Glutamatergic neuron (in vitro differentiated cells): ENCODE measurements around the gene VPS37B. TPM values are rescaled to one million over a fixed set of nuclear protein-coding genes. Genes with fewer than 3 reads are reported as not detected.

Experiments used
- DNase-seq: peaks from one replicate; pipeline ENCODE4 v3.0.0; 2022
- H3K27ac Mint-ChIP-seq: one replicate; pipeline ENCODE4 v1.8.0; 2020; ENCODE audit warnings: mild to moderate bottlenecking, mixed read lengths, inconsistent platforms; ENCODE audit not compliant: unreplicated experiment
- H3K27me3 Mint-ChIP-seq: one replicate; pipeline ENCODE4 v1.8.0; 2020; ENCODE audit warnings: mild to moderate bottlenecking, moderate library complexity, mixed read lengths, inconsistent platforms; ENCODE audit not compliant: unreplicated experiment
- H3K36me3 Mint-ChIP-seq: one replicate; pipeline ENCODE4 v1.8.0; 2020; ENCODE audit warnings: mild to moderate bottlenecking, mixed read lengths, inconsistent platforms; ENCODE audit not compliant: unreplicated experiment
- H3K4me1 Mint-ChIP-seq: one replicate; pipeline ENCODE4 v1.8.0; 2020; ENCODE audit warnings: mild to moderate bottlenecking, low read depth, mixed read lengths, inconsistent platforms; ENCODE audit not compliant: unreplicated experiment
- H3K4me3 Mint-ChIP-seq: one replicate; pipeline ENCODE4 v1.8.0; 2020; ENCODE audit warnings: mild to moderate bottlenecking, mixed read lengths, inconsistent platforms; ENCODE audit not compliant: unreplicated experiment
- H3K9me3 Mint-ChIP-seq: one replicate; pipeline ENCODE4 v1.8.0; 2020; ENCODE audit warnings: mild to moderate bottlenecking, moderate library complexity, mixed read lengths, inconsistent platforms; ENCODE audit not compliant: unreplicated experiment
- CTCF ChIP-seq: fragments of 200-600 bp; sonication (generic); IDR thresholded peaks from one replicate; pipeline ENCODE4 v1.5.0; 2021; ENCODE audit not compliant: partially characterized antibody, unreplicated experiment
- total RNA-seq: library from RNA; stranded (reverse); fragmentation: NEBNext Ultra II Directional; extraction: Animal tissue kit (Norgen Biotek cat#: 25700); gene quantifications from one replicate; pipeline ENCODE4 v1.2.1, GENCODE V29; 2021; ENCODE audit not compliant: unreplicated experiment

The VPS37B gene
- total RNA-seq, 1 donor from 2014 or later = 19.7 TPM

- H3K27ac Mint-ChIP-seq = no peak overlapping the region
Measured at GRCh38 chr12:122874081-122874480, 21.8 kb downstream of the VPS37B start.

GRCh38 chr12:122873540-122873939 lies 22.4 kb downstream of the VPS37B start:
- Mint-ChIP-seq H3K27ac (no peak overlapping the region), H3K4me3 (no peak overlapping the region), H3K9me3 (peaks cover 4% of the 10 kb centered on the region), H3K36me3 (peaks cover 7% of the 10 kb centered on the region), H3K4me1 (peaks cover 33% of the 10 kb centered on the region), H3K27me3 (peaks cover 14% of the 10 kb centered on the region)
- no peak for TF ChIP-seq CTCF
- peak; percentile 17 for DNase-seq

More at GRCh38 chr12:122874081-122874480, 21.8 kb downstream of the VPS37B start:
- H3K36me3 Mint-ChIP-seq = peaks cover 1% of the 10 kb centered on the region
- peaks cover 10% of the 10 kb centered on the region for H3K27me3 Mint-ChIP-seq
- no peak for TF ChIP-seq CTCF
- H3K4me1 Mint-ChIP-seq = peaks cover 33% of the 10 kb centered on the region
- H3K9me3 Mint-ChIP-seq = peaks cover 4% of the 10 kb centered on the region
- H3K4me3 Mint-ChIP-seq = no peak overlapping the region
- DNase-seq = peak; percentile 22

- peaks cover 9% of the 10 kb centered on the region for H3K36me3 Mint-ChIP-seq
- peak; percentile 4 for DNase-seq
- H3K27ac Mint-ChIP-seq = no peak overlapping the region
- H3K4me1 Mint-ChIP-seq = peaks cover 31% of the 10 kb centered on the region
- peak overlapping the region; percentile 89 for H3K4me3 Mint-ChIP-seq
- H3K27me3 Mint-ChIP-seq = peaks cover 14% of the 10 kb centered on the region
- TF ChIP-seq CTCF = no peak
- H3K9me3 Mint-ChIP-seq = peaks cover 4% of the 10 kb centered on the region
Measured at GRCh38 chr12:122872815-122873361, 23.0 kb downstream of the VPS37B start.

- Mint-ChIP-seq H3K9me3 (peaks cover 4% of the 10 kb centered on the region), H3K36me3 (peaks cover 9% of the 10 kb centered on the region), H3K27ac (peak overlapping the region; percentile 77), H3K4me1 (peaks cover 31% of the 10 kb centered on the region), H3K27me3 (peaks cover 12% of the 10 kb centered on the region), H3K4me3 (peak overlapping the region; percentile 89)
- DNase-seq = peak; percentile 61
- TF ChIP-seq CTCF = no peak
Measured at GRCh38 chr12:122871851-122872780, 23.8 kb downstream of the VPS37B start.
